ENCODE results near the gene VPS41. TPM values are rescaled to one million over a fixed set of nuclear protein-coding genes. Genes with fewer than 3 reads are reported as not detected.
A peak's percentile ranks its signal among the peaks of the same experiment; 100 is the strongest.

Gene VPS41
- total and polyA plus RNA-seq, 7 donors, result 10.2 to 38.5 (median 25.7) TPM

DNA sequence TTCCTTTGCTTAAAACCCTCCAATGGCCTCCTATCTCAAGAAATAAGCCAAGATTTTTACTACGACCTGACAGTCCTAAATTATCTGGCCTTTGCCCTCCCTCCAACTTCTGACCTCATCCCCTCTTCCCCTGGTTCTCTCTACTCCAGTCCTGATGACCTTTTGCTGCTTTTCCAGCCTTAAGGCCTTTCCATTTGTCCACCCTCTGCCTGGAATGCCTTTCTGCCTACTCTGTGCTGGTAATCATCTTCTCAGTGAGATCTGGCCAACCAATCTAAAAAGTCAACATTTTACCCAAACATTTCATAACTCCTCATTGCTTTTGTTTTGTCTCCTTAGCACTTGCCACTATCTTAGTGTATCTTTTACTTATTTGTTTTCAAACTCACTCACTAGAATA is 75.7 kb downstream of the VPS41 start:
- H3K9me3 ChIP-seq, result no peaks in the 10 kb centered on the region
- intact Hi-C loops (cut with DNase I), result no loop called here
- H3K27me3 ChIP-seq, result no peaks in the 10 kb centered on the region
- 48 to 83% methylated on average over 1 of the region's 1 CpG for WGBS, 2 donors
- H3K27ac ChIP-seq, result no peak overlapping the region
- H3K4me1 ChIP-seq, result peaks cover 0 to 16% (median 9%) of the 10 kb centered on the region in 4 donors
- no peak for DNase-seq
- no peak overlapping the region for H3K4me3 ChIP-seq
- H3K36me3 ChIP-seq, result no peaks in the 10 kb centered on the region
- no peak for TF ChIP-seq POLR2AphosphoS5 (IDR thresholded peaks at IDR 0.05)
- TF ChIP-seq EP300 (IDR thresholded peaks at IDR 0.05), result no peak
- no peak for TF ChIP-seq POLR2A (IDR thresholded peaks at IDR 0.05)
- TF ChIP-seq, protein P1, sequence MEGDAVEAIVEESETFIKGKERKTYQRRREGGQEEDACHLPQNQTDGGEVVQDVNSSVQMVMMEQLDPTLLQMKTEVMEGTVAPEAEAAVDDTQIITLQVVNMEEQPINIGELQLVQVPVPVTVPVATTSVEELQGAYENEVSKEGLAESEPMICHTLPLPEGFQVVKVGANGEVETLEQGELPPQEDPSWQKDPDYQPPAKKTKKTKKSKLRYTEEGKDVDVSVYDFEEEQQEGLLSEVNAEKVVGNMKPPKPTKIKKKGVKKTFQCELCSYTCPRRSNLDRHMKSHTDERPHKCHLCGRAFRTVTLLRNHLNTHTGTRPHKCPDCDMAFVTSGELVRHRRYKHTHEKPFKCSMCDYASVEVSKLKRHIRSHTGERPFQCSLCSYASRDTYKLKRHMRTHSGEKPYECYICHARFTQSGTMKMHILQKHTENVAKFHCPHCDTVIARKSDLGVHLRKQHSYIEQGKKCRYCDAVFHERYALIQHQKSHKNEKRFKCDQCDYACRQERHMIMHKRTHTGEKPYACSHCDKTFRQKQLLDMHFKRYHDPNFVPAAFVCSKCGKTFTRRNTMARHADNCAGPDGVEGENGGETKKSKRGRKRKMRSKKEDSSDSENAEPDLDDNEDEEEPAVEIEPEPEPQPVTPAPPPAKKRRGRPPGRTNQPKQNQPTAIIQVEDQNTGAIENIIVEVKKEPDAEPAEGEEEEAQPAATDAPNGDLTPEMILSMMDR (IDR thresholded peaks at IDR 0.05), result no peak

DNA sequence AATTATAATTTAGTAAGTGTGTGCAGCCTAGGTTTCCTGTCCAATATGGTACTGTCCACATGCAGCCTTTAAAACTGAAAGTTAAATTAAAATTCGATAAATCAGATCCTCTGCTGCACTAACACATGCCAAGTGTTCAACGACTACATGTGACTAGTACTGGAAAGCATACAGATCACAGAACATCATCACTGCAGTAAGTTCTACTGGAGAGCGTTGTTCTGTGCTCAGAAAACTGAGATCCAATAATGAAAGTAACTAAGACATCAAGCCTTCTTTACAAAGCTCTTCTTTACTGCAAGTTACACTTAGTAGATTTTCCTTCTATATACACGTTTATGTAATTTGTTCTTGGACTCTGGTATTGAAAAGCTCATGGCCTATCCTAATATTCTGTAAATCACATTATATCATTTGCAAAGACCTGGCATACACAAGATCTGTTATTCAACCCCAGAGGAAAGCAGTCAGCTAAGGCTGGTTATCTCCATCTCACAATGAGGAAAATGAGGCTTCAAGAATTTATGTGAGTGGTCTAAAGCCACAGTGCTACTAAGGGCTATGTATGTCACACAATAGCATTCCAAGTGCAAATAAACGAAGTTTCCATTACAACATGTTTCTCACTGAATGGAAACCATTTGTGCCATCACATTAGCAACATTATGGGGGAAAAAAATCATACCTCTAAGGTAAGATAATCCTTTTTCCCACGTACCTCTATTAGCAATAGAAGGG is 77.6 kb downstream of the VPS41 start:
- peak overlapping the region in 3 of 4 donors; percentile 10 to 52 (median 49) for H3K27ac ChIP-seq
- H3K4me1 ChIP-seq, result peaks cover 0 to 28% (median 16%) of the 10 kb centered on the region in 4 donors
- no peaks in the 10 kb centered on the region for H3K27me3 ChIP-seq
- TF ChIP-seq, protein P1 (IDR thresholded peaks at IDR 0.05), result no peak
- TF ChIP-seq POLR2A (IDR thresholded peaks at IDR 0.05) (no peak), EP300 (IDR thresholded peaks at IDR 0.05) (no peak), POLR2AphosphoS5 (IDR thresholded peaks at IDR 0.05) (no peak)
- intact Hi-C loops (cut with DNase I), result no loop called here
- H3K36me3 ChIP-seq, result no peaks in the 10 kb centered on the region
- no peaks in the 10 kb centered on the region for H3K9me3 ChIP-seq
- WGBS, 2 donors, result 86 to 88% methylated on average over 6 of the region's 6 CpGs
- H3K4me3 ChIP-seq, result peak overlapping the region in 2 of 4 donors; percentile 2 to 3
- DNase-seq, result no peak

GRCh38 chr7:38830826-38831225 is 78.2 kb downstream of the VPS41 start:
- Histone ChIP-seq H3K4me1 (peaks cover 0 to 34% (median 22%) of the 10 kb centered on the region in 4 donors), H3K9me3 (no peaks in the 10 kb centered on the region), H3K4me3 (peak overlapping the region in 2 of 4 donors; percentile 2 to 3), H3K27ac (peak overlapping the region in 3 of 4 donors; percentile 10 to 52 (median 49)), H3K36me3 (no peaks in the 10 kb centered on the region), H3K27me3 (no peaks in the 10 kb centered on the region)
- WGBS, 2 donors, result 91 to 95% methylated on average over 2 of the region's 2 CpGs
- TF ChIP-seq EP300 (IDR thresholded peaks at IDR 0.05) (no peak), POLR2AphosphoS5 (IDR thresholded peaks at IDR 0.05) (no peak), POLR2A (IDR thresholded peaks at IDR 0.05) (no peak)
- TF ChIP-seq, protein P1 (IDR thresholded peaks at IDR 0.05), result no peak
- no peak for DNase-seq
- intact Hi-C loops (cut with DNase I), result no loop called here

- 90 to 91% methylated on average over 5 of the region's 5 CpGs for WGBS, 2 donors
- Histone ChIP-seq H3K4me3 (no peak overlapping the region), H3K36me3 (no peaks in the 10 kb centered on the region), H3K9me3 (no peaks in the 10 kb centered on the region), H3K27me3 (no peaks in the 10 kb centered on the region), H3K27ac (no peak overlapping the region), H3K4me1 (peaks cover 0 to 38% (median 29%) of the 10 kb centered on the region in 4 donors)
- TF ChIP-seq EP300 (IDR thresholded peaks at IDR 0.05) (no peak), POLR2A (IDR thresholded peaks at IDR 0.05) (no peak), POLR2AphosphoS5 (IDR thresholded peaks at IDR 0.05) (no peak)
- TF ChIP-seq, protein P1 (IDR thresholded peaks at IDR 0.05), result no peak
- intact Hi-C loops (cut with DNase I), result no loop called here
- DNase-seq, result no peak
Observed at GRCh38 chr7:38829488-38830165, 79.4 kb downstream of the VPS41 start.

Data from sigmoid colon (tissue), 7 donors.